ENCODE results near the gene ASTN2. TPM values are rescaled to one million over a fixed set of nuclear protein-coding genes. Genes with fewer than 3 reads are reported as not detected.

Gene ASTN2
- total RNA-seq, 1 donor: 5.6 TPM

DNA sequence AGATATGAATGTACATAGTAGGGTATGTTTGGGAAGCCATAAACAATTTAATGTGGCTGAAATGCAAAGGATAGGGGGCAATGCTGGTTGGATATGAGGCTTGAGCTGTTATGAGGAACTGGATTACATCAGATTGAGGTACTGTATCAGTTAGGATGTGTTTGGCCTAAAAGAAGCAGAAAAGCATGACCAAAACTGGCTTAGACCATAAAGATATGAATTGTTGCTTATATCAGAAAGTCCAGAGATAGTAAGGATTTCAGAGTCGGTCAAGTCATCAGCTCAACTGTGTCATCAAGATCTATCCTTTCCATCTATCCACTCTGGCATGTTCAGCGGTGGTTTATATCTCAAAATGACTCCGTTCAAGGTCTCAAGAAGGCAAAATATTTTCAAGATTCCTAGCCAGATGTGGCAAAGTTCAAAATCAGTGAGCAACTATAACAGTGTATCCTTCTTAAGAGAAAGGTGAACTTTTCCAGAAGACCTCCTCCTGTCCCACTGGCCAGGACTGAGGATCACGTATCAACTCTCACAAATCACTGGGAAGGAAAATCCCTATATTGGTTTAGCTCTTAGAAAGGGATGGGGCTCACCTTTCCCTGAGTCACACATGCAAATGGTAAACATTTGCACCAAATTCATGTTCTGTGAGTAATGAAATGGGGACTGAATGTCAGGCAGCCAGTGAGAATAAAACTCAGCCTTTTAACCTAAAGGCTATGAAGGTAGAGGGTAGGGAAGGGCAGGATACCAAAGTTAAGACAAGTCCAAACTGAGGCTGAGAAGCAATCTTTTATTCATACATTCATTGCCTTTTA, 469.9 kb downstream of the ASTN2 start:
- no peak for DNase-seq (ENCODE audit: low read depth)
- H3K4me3 ChIP-seq (ENCODE audit: low read depth, low read length): no peak overlapping the region
- TF ChIP-seq, protein P1, sequence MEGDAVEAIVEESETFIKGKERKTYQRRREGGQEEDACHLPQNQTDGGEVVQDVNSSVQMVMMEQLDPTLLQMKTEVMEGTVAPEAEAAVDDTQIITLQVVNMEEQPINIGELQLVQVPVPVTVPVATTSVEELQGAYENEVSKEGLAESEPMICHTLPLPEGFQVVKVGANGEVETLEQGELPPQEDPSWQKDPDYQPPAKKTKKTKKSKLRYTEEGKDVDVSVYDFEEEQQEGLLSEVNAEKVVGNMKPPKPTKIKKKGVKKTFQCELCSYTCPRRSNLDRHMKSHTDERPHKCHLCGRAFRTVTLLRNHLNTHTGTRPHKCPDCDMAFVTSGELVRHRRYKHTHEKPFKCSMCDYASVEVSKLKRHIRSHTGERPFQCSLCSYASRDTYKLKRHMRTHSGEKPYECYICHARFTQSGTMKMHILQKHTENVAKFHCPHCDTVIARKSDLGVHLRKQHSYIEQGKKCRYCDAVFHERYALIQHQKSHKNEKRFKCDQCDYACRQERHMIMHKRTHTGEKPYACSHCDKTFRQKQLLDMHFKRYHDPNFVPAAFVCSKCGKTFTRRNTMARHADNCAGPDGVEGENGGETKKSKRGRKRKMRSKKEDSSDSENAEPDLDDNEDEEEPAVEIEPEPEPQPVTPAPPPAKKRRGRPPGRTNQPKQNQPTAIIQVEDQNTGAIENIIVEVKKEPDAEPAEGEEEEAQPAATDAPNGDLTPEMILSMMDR (IDR thresholded peaks at IDR 0.05; ENCODE audit: insufficient read depth, low read length): no peak

DNA sequence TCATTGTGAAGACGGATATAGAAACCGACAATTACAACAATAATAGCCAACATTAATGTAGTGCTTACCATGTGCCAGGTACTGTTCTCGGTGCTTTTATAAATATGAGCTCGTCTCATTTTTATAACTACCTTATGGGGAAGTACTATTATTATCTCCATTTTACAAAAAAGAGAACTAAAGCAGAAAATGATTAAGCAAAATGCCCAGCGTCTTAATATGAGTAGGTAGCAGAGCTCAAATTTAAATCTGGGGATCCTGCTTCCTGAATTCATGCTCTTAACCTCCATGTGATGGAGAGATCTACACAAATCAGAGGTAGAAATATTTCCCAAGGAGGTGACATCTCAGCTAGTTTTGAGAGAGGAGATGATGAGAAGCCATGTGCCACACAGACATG, 470.9 kb downstream of the ASTN2 start:
- TF ChIP-seq, protein P1 (IDR thresholded peaks at IDR 0.05; ENCODE audit: insufficient read depth, low read length): no peak
- DNase-seq (ENCODE audit: low read depth): no peak
- H3K4me3 ChIP-seq (ENCODE audit: low read depth, low read length): no peak overlapping the region

DNA sequence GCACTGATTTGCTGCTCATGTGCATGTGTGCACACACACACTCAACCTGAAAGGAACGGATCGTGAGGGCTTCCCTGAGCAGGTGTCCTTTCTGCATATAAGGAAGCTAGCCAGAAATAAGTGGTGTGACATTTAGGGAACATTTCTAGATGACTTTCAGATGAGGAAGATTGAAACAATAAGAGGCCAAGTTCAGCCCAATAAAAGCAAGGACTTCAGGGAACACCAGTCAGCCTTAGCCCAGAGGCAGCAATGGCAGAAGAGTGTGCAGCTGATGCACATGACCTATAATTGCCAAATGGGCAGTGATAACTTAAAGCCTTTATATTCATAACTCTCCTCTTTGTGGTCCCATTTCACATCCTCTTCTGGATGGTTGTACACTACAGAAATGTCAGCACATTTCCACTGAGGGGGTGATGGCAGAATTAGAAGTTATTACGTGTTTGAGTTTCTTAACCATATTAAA, 472.2 kb downstream of the ASTN2 start:
- TF ChIP-seq, protein P1 (IDR thresholded peaks at IDR 0.05; ENCODE audit: insufficient read depth, low read length): no peak
- DNase-seq (ENCODE audit: low read depth): no peak
- H3K4me3 ChIP-seq (ENCODE audit: low read depth, low read length): no peak overlapping the region

DNA sequence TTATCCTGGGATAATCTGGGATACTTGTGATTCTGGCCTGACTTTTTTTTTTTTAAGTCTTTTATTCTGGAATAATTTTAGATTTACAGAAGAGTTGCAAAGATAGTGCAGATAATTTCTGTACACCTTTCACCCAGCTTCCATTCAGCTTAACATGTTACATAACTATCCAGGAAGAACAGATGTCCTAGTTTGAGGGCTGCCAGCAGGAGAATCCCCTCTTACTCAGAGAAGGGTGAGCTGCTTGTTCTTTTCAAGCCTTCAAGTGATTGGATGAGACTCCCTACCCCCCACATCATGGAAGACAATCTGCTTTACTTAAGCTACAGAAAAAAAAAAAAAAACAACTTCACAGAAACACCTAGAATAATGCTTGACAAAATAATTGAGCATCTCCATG, 473.6 kb downstream of the ASTN2 start:
- TF ChIP-seq, protein P1 (IDR thresholded peaks at IDR 0.05; ENCODE audit: insufficient read depth, low read length): no peak
- H3K4me3 ChIP-seq (ENCODE audit: low read depth, low read length): no peak overlapping the region
- DNase-seq (ENCODE audit: low read depth): no peak

DNA sequence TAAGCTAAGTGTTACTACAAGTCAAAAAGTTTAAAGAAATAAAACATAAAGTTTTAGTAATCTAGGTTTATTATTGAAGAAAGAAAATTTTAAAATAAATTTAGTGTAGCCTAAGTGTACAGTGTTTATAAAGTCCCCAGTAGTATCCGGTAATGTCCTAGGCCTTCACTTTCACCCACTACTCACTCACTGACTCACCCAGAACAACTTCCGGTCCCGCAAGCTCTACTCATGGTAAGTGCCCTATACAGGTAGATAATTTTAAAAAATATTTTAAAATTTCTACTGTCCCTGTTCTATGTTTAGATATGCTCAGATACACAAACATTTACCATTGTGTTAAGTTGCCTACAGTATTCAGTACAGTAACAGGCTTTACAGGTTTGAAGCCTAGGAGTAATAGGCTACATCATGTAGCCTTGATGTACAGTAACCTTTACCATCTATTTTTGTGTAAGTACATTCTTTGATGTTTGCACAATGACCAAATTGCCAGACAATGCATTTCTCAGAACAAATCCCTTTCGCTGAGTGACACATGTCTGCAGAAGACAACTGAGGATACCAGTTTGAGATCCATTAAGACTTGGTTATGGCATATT, 474.1 kb downstream of the ASTN2 start:
- TF ChIP-seq, protein P1 (IDR thresholded peaks at IDR 0.05; ENCODE audit: insufficient read depth, low read length): no peak
- H3K4me3 ChIP-seq (ENCODE audit: low read depth, low read length): no peak overlapping the region
- DNase-seq (ENCODE audit: low read depth): no peak

DNA sequence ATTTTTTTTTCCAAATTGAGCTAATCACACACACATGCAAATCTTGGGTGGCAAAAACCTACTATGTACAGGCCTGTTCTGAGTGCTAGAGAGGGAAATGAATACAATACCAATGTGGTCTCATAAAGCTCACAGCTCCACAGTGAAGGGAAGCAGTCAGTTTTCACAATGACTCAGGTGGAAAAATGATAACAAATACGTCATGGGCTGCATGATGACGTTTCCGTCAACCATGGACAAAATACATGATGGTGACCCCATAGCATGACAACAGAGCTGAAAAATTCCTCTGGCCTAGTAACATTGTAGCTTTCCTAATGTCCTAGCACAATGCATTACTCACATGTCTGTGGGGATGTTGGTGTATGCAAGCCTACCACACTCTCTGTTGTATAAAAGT, 475.2 kb downstream of the ASTN2 start:
- no peak overlapping the region for H3K4me3 ChIP-seq (ENCODE audit: low read depth, low read length)
- peak; percentile 3 for DNase-seq (ENCODE audit: low read depth)
- TF ChIP-seq, protein P1 (IDR thresholded peaks at IDR 0.05; ENCODE audit: insufficient read depth, low read length): no peak

Measured in fibroblast of the aortic adventitia (primary cell).